K562 (cell line): ENCODE results near the gene HIP1R. TPM values are rescaled to one million over a fixed set of nuclear protein-coding genes. Genes with fewer than 3 reads are reported as not detected.

ENCODE experiments used
- ATAC-seq: fragments of 200-7000 bp; cut with Tn5 transposase; 3 replicates; pipeline ENCODE4 v1.9.1; 2020; ENCODE audit warnings: moderate library complexity
- BruUV-seq: library from RNA; stranded (reverse); fragments of 400-500 nt; replicated peaks from 2 replicates; lab custom pipeline; 2021; lab: Mats Ljungman, UMichigan
- CTCF ChIA-PET: fragments of 300-600 bp; formaldehyde crosslinking; extraction: SDS; loops from one replicate; lab custom pipeline; 2021; ENCODE audit warnings: low intra/inter-chr PET ratio; lab: Yijun Ruan, JAX
- POLR2A ChIA-PET: fragments of 300-600, 350-650 bp; sonication (Branson Sonifier 250); formaldehyde crosslinking; extraction: SDS; loops from one replicate; lab custom pipeline; 2021; ENCODE audit warnings: antibody characterized with exemption, inconsistent platforms; lab: Yijun Ruan, JAX
- DNase-seq, 4 experiments: peaks; one replicate each; pipeline versions ENCODE4 v3.0.0 to v3.0.0-alpha.2; 2011 to 2018; ENCODE audit warnings: low spot score in 3 of 4, mixed read lengths in 3 of 4; ENCODE audit errors: extremely low read depth in 1 of 4
- FAIRE-seq: peaks from 2 replicates; lab custom pipeline; 2011; peaks lifted over from hg19 to GRCh38; lab: Jason Lieb, UNC
- H2AFZ ChIP-seq: 2 replicates; pipeline ENCODE4 v1.6.0; 2011; ENCODE audit warnings: low read depth, low read length, control low read depth, inconsistent platforms
- H3K27ac ChIP-seq: fragments of 200-600 bp; 3 replicates; pipeline ENCODE4 v1.8.0; 2011; ENCODE audit warnings: low read depth, mild to moderate bottlenecking, control low read depth, inconsistent platforms, low read length, moderate library complexity, mixed read lengths; ENCODE audit errors: extremely low read depth
- H3K27me3 ChIP-seq, 2 experiments: fragments of 300-600 bp in 1 of 2; 2 replicates in 1 of 2; 3 replicates in 1 of 2; pipeline versions ENCODE4 v1.6.0 to v1.8.0; 2011; ENCODE audit warnings: inconsistent platforms in 2 of 2, low read length in 2 of 2, mild to moderate bottlenecking in 1 of 2, mixed read lengths in 1 of 2, moderate library complexity in 1 of 2; ENCODE audit not compliant: control insufficient read depth in 2 of 2, insufficient read depth in 2 of 2
- H3K36me3 ChIP-seq: fragments of 300-600 bp; 3 replicates; pipeline ENCODE4 v1.8.0; 2011; ENCODE audit warnings: mild to moderate bottlenecking, low read length, inconsistent platforms; ENCODE audit not compliant: control insufficient read depth, insufficient read depth
- H3K4me1 ChIP-seq, 2 experiments: fragments of 200-600 bp in 1 of 2; replicated peaks in 1 of 2; 2 replicates in 1 of 2; 3 replicates in 1 of 2; pipeline versions ENCODE4 v1.5.1 to v1.8.0; 2011; ENCODE audit warnings: inconsistent platforms in 2 of 2, low read length in 2 of 2, mild to moderate bottlenecking in 1 of 2, mixed read lengths in 1 of 2, moderate library complexity in 1 of 2; ENCODE audit not compliant: control insufficient read depth in 2 of 2, insufficient read depth in 2 of 2
- H3K4me2 ChIP-seq: 2 replicates; pipeline ENCODE4 v1.6.1; 2011; ENCODE audit warnings: low read length, control low read depth, inconsistent platforms, mixed read lengths; ENCODE audit not compliant: insufficient read depth
- H3K4me3 ChIP-seq: fragments of 200-600 bp; sonication (generic), shearing (Covaris generic); 2 replicates; pipeline ENCODE4 v1.5.1; 2016; ENCODE audit warnings: control low read depth, inconsistent platforms
- H3K79me2 ChIP-seq: fragments of 200-600 bp; 3 replicates; pipeline ENCODE4 v1.8.0; 2011; ENCODE audit warnings: low read length, inconsistent platforms; ENCODE audit not compliant: control insufficient read depth, insufficient read depth
- H3K9ac ChIP-seq, 2 experiments: 2 replicates each; pipeline versions ENCODE4 v1.6.0 to v1.6.1; 2011; ENCODE audit warnings: low read depth in 2 of 2, low read length in 2 of 2, control low read depth in 1 of 2, inconsistent platforms in 1 of 2, mild to moderate bottlenecking in 1 of 2, mixed read lengths in 1 of 2; ENCODE audit not compliant: insufficient read depth in 1 of 2
- H3K9me1 ChIP-seq: one replicate; pipeline ENCODE4 v1.6.0; 2011; ENCODE audit warnings: inconsistent platforms, mild to moderate bottlenecking, low read length, moderate library complexity; ENCODE audit not compliant: control insufficient read depth, insufficient read depth
- H3K9me3 ChIP-seq: replicated peaks from 2 replicates; pipeline ENCODE4 v1.5.1; 2011; ENCODE audit warnings: low read depth, low read length, inconsistent platforms; ENCODE audit not compliant: control insufficient read depth, insufficient read depth
- H4K20me1 ChIP-seq: replicated peaks from 2 replicates; pipeline ENCODE4 v1.6.1; 2011; ENCODE audit warnings: low read length, inconsistent platforms, mixed read lengths; ENCODE audit not compliant: control insufficient read depth, insufficient read depth
- GTF2A2 ChIP-seq: IDR thresholded peaks from 2 replicates; pipeline ENCODE4 v1.6.1; 2016; ENCODE audit warnings: mild to moderate bottlenecking, missing genetic modification characterization, missing compliant biosample characterization
- POLR2G ChIP-seq: fragments of 200-400 bp; formaldehyde crosslinking; IDR thresholded peaks from 2 replicates; pipeline ENCODE4 v1.6.1; 2017; ENCODE audit warnings: low read depth, mild to moderate bottlenecking, antibody characterized with exemption, low read length, moderate library complexity
- SETDB1 ChIP-seq: IDR thresholded peaks from one replicate; pipeline ENCODE4 v1.6.1; 2012; ENCODE audit warnings: low read length, control low read depth, inconsistent platforms
- ZNF212 ChIP-seq: fragments of 450-650 bp; formaldehyde crosslinking; IDR thresholded peaks from 2 replicates; pipeline ENCODE4 v1.4.0; 2020; ENCODE audit warnings: mild to moderate bottlenecking
- WGBS: fragments of 100-300 bp; shearing (Covaris generic); methylation state at CpG from one replicate; pipeline ENCODE4 v1.1.6; 2016; ENCODE audit warnings: low coverage, mixed read lengths; ENCODE audit not compliant: insufficient coverage; ENCODE audit errors: missing lambda C conversion rate; 5-methylcytosine and 5-hydroxymethylcytosine counted together
- in situ Hi-C: fragments of 300-500 bp; cut with MboI; formaldehyde crosslinking; loops from 4 replicates; pipeline ENCODE4 v1.15.0; 2018; ENCODE audit warnings: inconsistent platforms, mixed read lengths
- intact Hi-C: fragments of 100-400 bp; cut with micrococcal nuclease; formaldehyde crosslinking; loops from 2 replicates; pipeline ENCODE4 v1.14.2; 2022
- polyA plus RNA-seq, 8 experiments: library from polyadenylated mRNA; depleted of rRNA in 4 of 8; stranded (reverse) in 5 of 8; unstranded in 3 of 8; fragments of >200 nt; fragmentation: Nextera tagmentation in 2 of 8; fragmentation: Illumina TruSeq in 1 of 8; extraction: Ambion mirVana in 2 of 8; extraction: Trizol in 1 of 8; gene quantifications; 2 replicates each; pipeline versions ENCODE4 v1.2.1 to v1.2.3, GENCODE V29; 2011 to 2014; ENCODE audit warnings: inconsistent platforms in 1 of 8, missing spikeins in 1 of 8
- total RNA-seq, 7 experiments: library from RNA; depleted of rRNA in 6 of 7; stranded (reverse); fragments of >200 nt in 6 of 7; fragmentation: Illumina TruSeq in 2 of 7; extraction: Trizol in 2 of 7; gene quantifications; 2 replicates each; pipeline versions ENCODE4 v1.2.1 to v1.2.3, GENCODE V29; 2011 to 2021; ENCODE audit warnings: low replicate concordance in 1 of 7
- TF ChIP-seq, protein P1 (sequence below): fragments of 200-800 bp; sonication (Bioruptor generic); IDR thresholded peaks from 2 replicates; pipeline ENCODE4 v1.6.1; 2017; ENCODE audit warnings: missing genetic modification characterization, missing compliant biosample characterization
- TF ChIP-seq, protein P2 (sequence below), 2 experiments: fragments of 450-650 bp; IDR thresholded peaks; 2 replicates each; pipeline ENCODE4 v1.6.1; 2016

Gene HIP1R
- total and polyA plus RNA-seq, 9 of the 15 experiments (the other 6 are each of a cell fraction or from before 2014, with no cell fraction given), result 0.15 to 31.0 (median 14.2) TPM

DNA sequence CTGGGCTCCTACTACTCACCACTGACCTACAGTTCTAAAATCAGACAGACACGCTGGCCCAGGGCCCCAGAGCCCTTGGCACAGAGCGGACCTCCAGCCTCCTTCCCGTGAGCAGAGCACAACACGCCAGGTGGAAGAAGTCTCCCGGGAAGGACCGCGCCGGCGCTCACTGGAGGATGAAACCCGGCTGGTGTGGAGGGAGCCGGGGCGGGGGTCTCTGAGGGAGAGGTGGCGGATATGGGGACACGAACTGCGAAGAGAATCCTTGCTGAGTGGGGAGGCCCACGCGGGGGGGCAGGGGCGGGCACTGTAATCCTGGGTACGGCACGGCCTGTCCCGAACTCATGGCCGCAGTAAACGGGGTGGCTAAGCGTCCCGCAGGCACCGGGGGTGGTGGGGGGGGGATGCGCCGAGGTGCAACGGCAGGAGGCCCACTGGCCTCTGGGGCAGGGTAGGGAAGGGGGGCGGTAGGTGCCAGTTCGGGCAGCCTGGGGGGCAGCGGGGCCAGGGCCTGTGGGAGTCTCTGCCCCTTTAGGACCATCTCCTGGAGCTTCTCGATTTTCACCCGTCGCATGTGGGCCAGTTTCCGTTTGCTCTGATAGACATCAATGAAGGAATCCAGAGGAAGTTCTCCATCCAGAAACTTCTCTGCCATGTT is 31.8 kb downstream of the HIP1R start:
- in situ Hi-C loops, result no loop called here
- intact Hi-C loops, result no loop called here
- DNase-seq (no peak), ATAC-seq (no peak), FAIRE-seq (no peak)
- H3K4me1 ChIP-seq, result peaks cover 3 to 50% of the 10 kb centered on the region in 2 experiments; a peak in 3 of 5 replicates
- no peak overlapping the region for H3K4me2 ChIP-seq
- no peak overlapping the region for H3K27ac ChIP-seq
- H3K27me3 ChIP-seq, result no peaks in the 10 kb centered on the region
- peaks cover 14% of the 10 kb centered on the region for H3K79me2 ChIP-seq
- BruUV-seq, result no TSS peak
- H4K20me1 ChIP-seq, result peaks cover 16% of the 10 kb centered on the region
- H3K9me3 ChIP-seq, result no peaks in the 10 kb centered on the region
- H3K9me1 ChIP-seq, result no peaks in the 10 kb centered on the region
- ChIA-PET CTCF (no interaction called here), POLR2A (interaction anchor here (0.9 to 1.4 kb wide), 2 partner anchors 10 to 91 kb away, joined by 3 read pairs; no protein-coding TSS in a partner anchor)
- no peak overlapping the region for H3K9ac ChIP-seq
- no peak overlapping the region for H3K4me3 ChIP-seq
- WGBS, result 95% methylated on average over 19 of the region's 36 CpGs
- TF ChIP-seq POLR2G (peak; percentile 70), ZNF212 (no peak), GTF2A2 (no peak), SETDB1 (no peak)
- TF ChIP-seq, protein P1, sequence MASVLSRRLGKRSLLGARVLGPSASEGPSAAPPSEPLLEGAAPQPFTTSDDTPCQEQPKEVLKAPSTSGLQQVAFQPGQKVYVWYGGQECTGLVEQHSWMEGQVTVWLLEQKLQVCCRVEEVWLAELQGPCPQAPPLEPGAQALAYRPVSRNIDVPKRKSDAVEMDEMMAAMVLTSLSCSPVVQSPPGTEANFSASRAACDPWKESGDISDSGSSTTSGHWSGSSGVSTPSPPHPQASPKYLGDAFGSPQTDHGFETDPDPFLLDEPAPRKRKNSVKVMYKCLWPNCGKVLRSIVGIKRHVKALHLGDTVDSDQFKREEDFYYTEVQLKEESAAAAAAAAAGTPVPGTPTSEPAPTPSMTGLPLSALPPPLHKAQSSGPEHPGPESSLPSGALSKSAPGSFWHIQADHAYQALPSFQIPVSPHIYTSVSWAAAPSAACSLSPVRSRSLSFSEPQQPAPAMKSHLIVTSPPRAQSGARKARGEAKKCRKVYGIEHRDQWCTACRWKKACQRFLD, result no peak
- TF ChIP-seq, protein P2, sequence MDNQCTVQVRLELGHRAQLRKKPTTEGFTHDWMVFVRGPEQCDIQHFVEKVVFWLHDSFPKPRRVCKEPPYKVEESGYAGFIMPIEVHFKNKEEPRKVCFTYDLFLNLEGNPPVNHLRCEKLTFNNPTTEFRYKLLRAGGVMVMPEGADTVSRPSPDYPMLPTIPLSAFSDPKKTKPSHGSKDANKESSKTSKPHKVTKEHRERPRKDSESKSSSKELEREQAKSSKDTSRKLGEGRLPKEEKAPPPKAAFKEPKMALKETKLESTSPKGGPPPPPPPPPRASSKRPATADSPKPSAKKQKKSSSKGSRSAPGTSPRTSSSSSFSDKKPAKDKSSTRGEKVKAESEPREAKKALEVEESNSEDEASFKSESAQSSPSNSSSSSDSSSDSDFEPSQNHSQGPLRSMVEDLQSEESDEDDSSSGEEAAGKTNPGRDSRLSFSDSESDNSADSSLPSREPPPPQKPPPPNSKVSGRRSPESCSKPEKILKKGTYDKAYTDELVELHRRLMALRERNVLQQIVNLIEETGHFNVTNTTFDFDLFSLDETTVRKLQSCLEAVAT (IDR thresholded peaks at IDR 0.05), result peak in 1 of 2 experiments; percentile 60; a peak in 1 of 4 replicates
- no peak overlapping the region for H2AFZ ChIP-seq
- H3K36me3 ChIP-seq, result peaks cover 84% of the 10 kb centered on the region
